ENCODE results near the gene MEG3. TPM values are rescaled to one million over a fixed set of nuclear protein-coding genes. Genes with fewer than 3 reads are reported as not detected.

MEG3 gene
- total and polyA plus RNA-seq, 2 of the 4 experiments (the other 2 are of a cell fraction), result 31.5 to 556 TPM

DNA sequence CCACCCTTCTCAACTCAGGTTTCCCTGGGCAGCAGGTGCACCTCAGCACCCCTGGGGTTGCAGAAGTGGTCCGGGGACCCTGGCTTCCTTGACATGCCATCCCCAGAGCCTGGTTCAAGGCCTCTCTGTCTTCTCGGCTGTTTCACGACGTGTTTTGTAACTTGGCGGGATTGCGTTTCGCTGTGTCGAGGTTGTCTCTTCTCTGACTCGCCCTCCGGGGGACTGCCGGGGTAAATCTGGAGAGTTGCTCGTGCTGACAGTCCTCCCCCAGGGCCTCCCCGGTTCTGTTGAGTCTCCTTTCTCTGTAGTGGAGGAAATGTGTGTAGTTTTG lies 25.6 kb downstream of the MEG3 start:
- intact Hi-C loops (cut with micrococcal nuclease), result no loop called here

More for the DNA sequence above, 25.6 kb downstream of the MEG3 start:
- dilution Hi-C loops (cut with HindIII; ENCODE audit: low sequenced_read_pairs, unreplicated experiment) (no loop called here), in situ Hi-C loops (cut with MboI; ENCODE audit: low sequenced_read_pairs) (no loop called here)
- H4K20me1 ChIP-seq (ENCODE audit: insufficient read depth, low read length), result peaks cover 99% of the 10 kb centered on the region
- H3K9me1 ChIP-seq (ENCODE audit: insufficient read depth, low read length), result peaks cover 25% of the 10 kb centered on the region; the same call in 1 of the 2 replicates
- H2BK5ac ChIP-seq (ENCODE audit: low read depth, low read length, poor library complexity, severe bottlenecking), result no peak overlapping the region
- no peak overlapping the region for H3K4ac ChIP-seq (ENCODE audit: low read depth, low read length)
- H3K56ac ChIP-seq (ENCODE audit: extremely low read depth, insufficient read depth, low read length), result no peak overlapping the region
- 95% methylated on average over 10 of the region's 13 CpGs; no CpG with 5 or more reads in 1 of the 2 experiments for WGBS, 2 experiments (ENCODE audit: extremely low coverage in 2 of 2, insufficient read length in 1 of 2)
- H3K27ac ChIP-seq (ENCODE audit: insufficient read depth, low read length), result no peak overlapping the region
- no peaks in the 10 kb centered on the region for H3K9me3 ChIP-seq (ENCODE audit: control insufficient read depth, insufficient read depth, low read length)
- no peak overlapping the region for H4K8ac ChIP-seq (ENCODE audit: low read depth in 2 of 2, low read length in 2 of 2)
- no peak overlapping the region for H2BK20ac ChIP-seq (ENCODE audit: low read depth, low read length)
- H3K36me3 ChIP-seq (ENCODE audit: control insufficient read depth, insufficient read depth, low read length), result peaks cover 56% of the 10 kb centered on the region
- no peak overlapping the region for H2BK120ac ChIP-seq (ENCODE audit: low read depth, low read length)
- H2BK15ac ChIP-seq (ENCODE audit: low read depth, low read length), result no peak overlapping the region
- CTCF ChIA-PET, result no interaction called here
- H3K4me1 ChIP-seq (ENCODE audit: control insufficient read depth, insufficient read depth, low read length), result no peaks in the 10 kb centered on the region; the same call in 1 of the 2 replicates
- no peak overlapping the region for H3K14ac ChIP-seq (replicated peaks; ENCODE audit: low read depth, low read length)
- H4K5ac ChIP-seq (ENCODE audit: low read depth, low read length), result no peak overlapping the region
- H3K4me3 ChIP-seq (ENCODE audit: insufficient read depth, low read depth, low read length), result no peak overlapping the region
- no peaks in the 10 kb centered on the region for H3K27me3 ChIP-seq (ENCODE audit: control insufficient read depth, insufficient read depth, low read length)
- POLR2A ChIA-PET (ENCODE audit: unreplicated experiment), result no interaction called here
- H2AK9ac ChIP-seq (replicated peaks; ENCODE audit: low read depth, low read length, poor library complexity), result no peak overlapping the region
- DNase-seq (no peak), ATAC-seq (ENCODE audit: low read depth) (no peak)
- H2AK5ac ChIP-seq (ENCODE audit: low read depth, low read length), result no peak overlapping the region
- no peak overlapping the region for H3K23ac ChIP-seq (ENCODE audit: low read depth, low read length)
- no peak overlapping the region for H3K4me2 ChIP-seq (ENCODE audit: low read depth, low read length)
- no peak overlapping the region for H2AFZ ChIP-seq (replicated peaks; ENCODE audit: low read length, poor library complexity)
- H4K91ac ChIP-seq (ENCODE audit: insufficient read depth, low read depth, low read length), result no peak overlapping the region
- H3K79me1 ChIP-seq (ENCODE audit: low read depth in 1 of 2, low read length in 2 of 2), result peaks cover 0 to 43% of the 10 kb centered on the region in 2 experiments; a peak in 2 of 4 replicates
- BruUV-seq (replicated peaks), result no TSS peak
- no peak for TF ChIP-seq CEBPB (IDR thresholded peaks at IDR 0.05; ENCODE audit: low read depth, low read length)
- TF ChIP-seq POLR2A (IDR thresholded peaks at IDR 0.05; ENCODE audit: low read depth, low read length), result no peak
- TF ChIP-seq CTCF (conservative IDR thresholded peaks at IDR 0.05; ENCODE audit: low read depth, low read length), result no peak
- no peak for TF ChIP-seq SMC3 (IDR thresholded peaks at IDR 0.05; ENCODE audit: low read depth, low read length)
- TF ChIP-seq FOS (IDR thresholded peaks at IDR 0.05; ENCODE audit: low read depth, low read length), result no peak
- no peak for TF ChIP-seq RFX5 (IDR thresholded peaks at IDR 0.05; ENCODE audit: low read depth, low read length)
- TF ChIP-seq MAFK (IDR thresholded peaks at IDR 0.05; ENCODE audit: low read depth, low read length), result no peak
- no peak for TF ChIP-seq MAZ (IDR thresholded peaks at IDR 0.05; ENCODE audit: borderline replicate concordance, low read depth, low read length)
- TF ChIP-seq, protein P1, sequence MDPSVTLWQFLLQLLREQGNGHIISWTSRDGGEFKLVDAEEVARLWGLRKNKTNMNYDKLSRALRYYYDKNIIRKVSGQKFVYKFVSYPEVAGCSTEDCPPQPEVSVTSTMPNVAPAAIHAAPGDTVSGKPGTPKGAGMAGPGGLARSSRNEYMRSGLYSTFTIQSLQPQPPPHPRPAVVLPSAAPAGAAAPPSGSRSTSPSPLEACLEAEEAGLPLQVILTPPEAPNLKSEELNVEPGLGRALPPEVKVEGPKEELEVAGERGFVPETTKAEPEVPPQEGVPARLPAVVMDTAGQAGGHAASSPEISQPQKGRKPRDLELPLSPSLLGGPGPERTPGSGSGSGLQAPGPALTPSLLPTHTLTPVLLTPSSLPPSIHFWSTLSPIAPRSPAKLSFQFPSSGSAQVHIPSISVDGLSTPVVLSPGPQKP (IDR thresholded peaks at IDR 0.05; ENCODE audit: borderline replicate concordance, low read depth, low read length), result no peak
- H3K9ac ChIP-seq (ENCODE audit: low read depth, low read length), result no peak overlapping the region
- no peak overlapping the region for H3K18ac ChIP-seq (ENCODE audit: low read depth, low read length)
